Activated naive CD8-positive, alpha-beta T cell treated with anti-CD3 and anti-CD28 coated beads, Interleukin-2, amount 10 ng/mL, durations not matched to agents 7 days and 5 days (primary cell): Measurements from ENCODE around the gene HMCN2. TPM values are rescaled to one million over a fixed set of nuclear protein-coding genes. Genes with fewer than 3 reads are reported as not detected.
A peak's percentile ranks its signal among the peaks of the same experiment; 100 is the strongest.

ENCODE experiments used
- ATAC-seq: fragments of 150-1000 bp; cut with Tn5 transposase; one replicate; pipeline ENCODE4 v1.10.0; 2021; ENCODE audit warnings: low read depth, moderate library complexity
- POLR2A ChIA-PET: fragments of 350-600 bp; sonication (Branson Sonifier 250); formaldehyde crosslinking; loops from one replicate; lab custom pipeline; 2021; ENCODE audit warnings: antibody characterized with exemption; lab: Charles Lee
- DNase-seq: peaks from one replicate; pipeline ENCODE4 v3.0.0; 2021
- H3K27ac Mint-ChIP-seq: one replicate; pipeline ENCODE4 v1.8.0; 2022; ENCODE audit warnings: mild to moderate bottlenecking, mixed read lengths
- H3K27me3 Mint-ChIP-seq: one replicate; pipeline ENCODE4 v1.8.0; 2022; ENCODE audit warnings: mild to moderate bottlenecking, moderate library complexity, mixed read lengths
- H3K36me3 Mint-ChIP-seq: one replicate; pipeline ENCODE4 v1.8.0; 2021; ENCODE audit warnings: mild to moderate bottlenecking, mixed read lengths
- H3K4me1 Mint-ChIP-seq: one replicate; pipeline ENCODE4 v1.8.0; 2021; ENCODE audit warnings: mixed read lengths
- H3K4me3 Mint-ChIP-seq: one replicate; pipeline ENCODE4 v1.8.0; 2022; ENCODE audit warnings: mild to moderate bottlenecking, moderate library complexity, mixed read lengths
- H3K9me3 Mint-ChIP-seq: one replicate; pipeline ENCODE4 v1.8.0; 2021; ENCODE audit warnings: mixed read lengths
- total RNA-seq, 2 experiments: library from RNA; stranded (reverse); gene quantifications; one replicate each; pipeline ENCODE4 v1.2.3, GENCODE V29; 2021

HMCN2 gene
- total RNA-seq, 2 experiments from 2014 or later, result not detected

GRCh38 chr9:130233587-130233945 lies 32.0 kb upstream of the HMCN2 start:
- DNase-seq, result no peak
- H3K4me3 Mint-ChIP-seq, result no peak overlapping the region
- no peaks in the 10 kb centered on the region for H3K9me3 Mint-ChIP-seq
- no peak overlapping the region for H3K27ac Mint-ChIP-seq
- peaks cover 2% of the 10 kb centered on the region for H3K27me3 Mint-ChIP-seq
- H3K36me3 Mint-ChIP-seq, result no peaks in the 10 kb centered on the region
- POLR2A ChIA-PET, result no interaction called here
- ATAC-seq, result no peak
- peaks cover 6% of the 10 kb centered on the region for H3K4me1 Mint-ChIP-seq

GRCh38 chr9:130234340-130235260 lies 31.0 kb upstream of the HMCN2 start:
- no peak overlapping the region for H3K27ac Mint-ChIP-seq
- POLR2A ChIA-PET, result no interaction called here
- H3K27me3 Mint-ChIP-seq, result peaks cover 2% of the 10 kb centered on the region
- ATAC-seq (no peak), DNase-seq (no peak)
- H3K4me3 Mint-ChIP-seq, result no peak overlapping the region
- H3K4me1 Mint-ChIP-seq, result peaks cover 7% of the 10 kb centered on the region
- H3K36me3 Mint-ChIP-seq, result no peaks in the 10 kb centered on the region
- H3K9me3 Mint-ChIP-seq, result no peaks in the 10 kb centered on the region

- H3K27ac Mint-ChIP-seq, result no peak overlapping the region
- H3K4me1 Mint-ChIP-seq, result peaks cover 19% of the 10 kb centered on the region
- peaks cover 2% of the 10 kb centered on the region for H3K27me3 Mint-ChIP-seq
- H3K36me3 Mint-ChIP-seq, result no peaks in the 10 kb centered on the region
- POLR2A ChIA-PET, result no interaction called here
- H3K9me3 Mint-ChIP-seq, result no peaks in the 10 kb centered on the region
- peak; percentile 83 for DNase-seq
- no peak overlapping the region for H3K4me3 Mint-ChIP-seq
- peak; percentile 19 for ATAC-seq
Observed at GRCh38 chr9:130235558-130236435, 29.8 kb upstream of the HMCN2 start.

- POLR2A ChIA-PET, result no interaction called here
- no peak for ATAC-seq
- Mint-ChIP-seq H3K36me3 (no peaks in the 10 kb centered on the region), H3K4me3 (no peak overlapping the region), H3K4me1 (peaks cover 20% of the 10 kb centered on the region), H3K27ac (no peak overlapping the region), H3K9me3 (no peaks in the 10 kb centered on the region), H3K27me3 (peaks cover 2% of the 10 kb centered on the region)
- DNase-seq, result no peak
Observed at GRCh38 chr9:130236436-130236985, 29.0 kb upstream of the HMCN2 start.

- POLR2A ChIA-PET, result no interaction called here
- Mint-ChIP-seq H3K27ac (no peak overlapping the region), H3K9me3 (no peaks in the 10 kb centered on the region), H3K27me3 (peaks cover 2% of the 10 kb centered on the region), H3K4me1 (peaks cover 20% of the 10 kb centered on the region), H3K36me3 (no peaks in the 10 kb centered on the region), H3K4me3 (no peak overlapping the region)
- no peak for ATAC-seq
- no peak for DNase-seq
Observed at GRCh38 chr9:130237076-130237475, 28.5 kb upstream of the HMCN2 start.

GRCh38 chr9:130237763-130238524 lies 27.6 kb upstream of the HMCN2 start:
- no peaks in the 10 kb centered on the region for H3K36me3 Mint-ChIP-seq
- no peak overlapping the region for H3K27ac Mint-ChIP-seq
- no peak for ATAC-seq
- no peak overlapping the region for H3K4me3 Mint-ChIP-seq
- peaks cover 23% of the 10 kb centered on the region for H3K4me1 Mint-ChIP-seq
- H3K27me3 Mint-ChIP-seq, result no peaks in the 10 kb centered on the region
- DNase-seq, result no peak
- H3K9me3 Mint-ChIP-seq, result no peaks in the 10 kb centered on the region
- POLR2A ChIA-PET, result no interaction called here

GRCh38 chr9:130239363-130239695 lies 26.2 kb upstream of the HMCN2 start:
- H3K4me1 Mint-ChIP-seq, result peaks cover 26% of the 10 kb centered on the region

GRCh38 chr9:130239741-130240241 lies 25.8 kb upstream of the HMCN2 start:
- Mint-ChIP-seq H3K4me1 (peaks cover 26% of the 10 kb centered on the region), H3K27me3 (no peaks in the 10 kb centered on the region), H3K4me3 (no peak overlapping the region), H3K9me3 (no peaks in the 10 kb centered on the region), H3K27ac (no peak overlapping the region), H3K36me3 (no peaks in the 10 kb centered on the region)
- DNase-seq (no peak), ATAC-seq (peak; percentile 37)
- POLR2A ChIA-PET, result interaction anchor here (0.6 kb wide), 1 partner anchor 472 kb away, joined by 3 read pairs; no protein-coding TSS in a partner anchor

More at GRCh38 chr9:130239363-130239695, 26.2 kb upstream of the HMCN2 start:
- no peaks in the 10 kb centered on the region for H3K36me3 Mint-ChIP-seq
- no peak for ATAC-seq
- no peak overlapping the region for H3K27ac Mint-ChIP-seq
- no peak overlapping the region for H3K4me3 Mint-ChIP-seq
- no peaks in the 10 kb centered on the region for H3K27me3 Mint-ChIP-seq
- no peaks in the 10 kb centered on the region for H3K9me3 Mint-ChIP-seq
- POLR2A ChIA-PET, result no interaction called here
- no peak for DNase-seq

GRCh38 chr9:130240410-130241197 lies 25.0 kb upstream of the HMCN2 start:
- ATAC-seq (peak; percentile 28), DNase-seq (no peak)
- Mint-ChIP-seq H3K4me1 (peaks cover 26% of the 10 kb centered on the region), H3K9me3 (no peaks in the 10 kb centered on the region), H3K27ac (no peak overlapping the region), H3K4me3 (peak overlapping the region; percentile 8), H3K36me3 (no peaks in the 10 kb centered on the region), H3K27me3 (no peaks in the 10 kb centered on the region)
- POLR2A ChIA-PET, result no interaction called here

- no peak overlapping the region for H3K27ac Mint-ChIP-seq
- POLR2A ChIA-PET, result interaction anchor here (0.6 kb wide), 1 partner anchor 472 kb away, joined by 4 read pairs; no protein-coding TSS in a partner anchor
- DNase-seq (no peak), ATAC-seq (no peak)
- H3K9me3 Mint-ChIP-seq, result no peaks in the 10 kb centered on the region
- H3K36me3 Mint-ChIP-seq, result no peaks in the 10 kb centered on the region
- no peak overlapping the region for H3K4me3 Mint-ChIP-seq
- no peaks in the 10 kb centered on the region for H3K27me3 Mint-ChIP-seq
- H3K4me1 Mint-ChIP-seq, result peaks cover 23% of the 10 kb centered on the region
Observed at GRCh38 chr9:130241198-130241535, 24.4 kb upstream of the HMCN2 start.

GRCh38 chr9:130242270-130243014 lies 23.1 kb upstream of the HMCN2 start:
- H3K27me3 Mint-ChIP-seq, result no peaks in the 10 kb centered on the region
- H3K9me3 Mint-ChIP-seq, result no peaks in the 10 kb centered on the region
- POLR2A ChIA-PET, result no interaction called here
- no peaks in the 10 kb centered on the region for H3K36me3 Mint-ChIP-seq
- no peak for ATAC-seq
- H3K4me3 Mint-ChIP-seq, result peak overlapping the region; percentile 59
- H3K4me1 Mint-ChIP-seq, result peaks cover 22% of the 10 kb centered on the region
- H3K27ac Mint-ChIP-seq, result peak overlapping the region; percentile 22
- DNase-seq, result no peak
